Mucosa of stomach (tissue), 1 donor: Measurements from ENCODE around the gene PAK1IP1.
"Not testable (repeated sequence)": the region's sequence is repeated elsewhere in the genome, so short reads cannot be mapped to it uniquely, and the experiment has no call there.

Experiments used
- H3K27me3 ChIP-seq: one replicate; pipeline ENCODE4 v1.7.0; 2013; ENCODE audit warnings: mild to moderate bottlenecking, low read length; ENCODE audit not compliant: control insufficient read depth, insufficient read depth
- H3K36me3 ChIP-seq: one replicate; pipeline ENCODE4 v1.7.0; 2013; ENCODE audit warnings: low read length; ENCODE audit not compliant: control insufficient read depth, insufficient read depth
- H3K4me1 ChIP-seq: one replicate; pipeline ENCODE4 v1.7.0; 2013; ENCODE audit warnings: mild to moderate bottlenecking, low read length; ENCODE audit not compliant: control insufficient read depth, insufficient read depth
- H3K4me3 ChIP-seq: one replicate; pipeline ENCODE4 v1.7.0; 2013; ENCODE audit warnings: low read length
- H3K9ac ChIP-seq: one replicate; pipeline ENCODE4 v1.7.0; 2013; ENCODE audit warnings: mild to moderate bottlenecking, low read length, moderate library complexity
- H3K9me3 ChIP-seq: one replicate; pipeline ENCODE4 v1.7.0; 2013; ENCODE audit warnings: mild to moderate bottlenecking, low read length, moderate library complexity; ENCODE audit not compliant: control insufficient read depth
- donor health status: Pancreatic carcinoma.

Gene PAK1IP1

DNA sequence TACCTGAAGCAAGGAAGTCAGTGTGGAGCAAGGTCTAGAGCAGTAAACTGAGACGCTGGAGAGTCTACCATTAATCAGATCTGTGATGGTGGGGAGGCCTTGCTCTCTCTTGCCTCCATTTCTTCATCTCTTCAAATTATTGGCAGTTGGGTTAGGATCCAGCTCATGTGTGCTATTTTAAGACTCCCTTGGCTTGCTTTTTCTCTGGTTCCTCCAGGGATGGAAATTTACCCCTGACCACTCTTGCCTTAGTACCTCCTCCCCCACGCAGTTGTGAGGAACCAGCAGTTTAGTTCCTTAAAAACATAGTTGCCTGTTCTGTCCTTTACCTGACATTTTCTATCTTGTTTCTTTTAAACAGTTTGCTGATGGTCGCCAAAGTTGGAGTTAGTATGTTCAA, 35.5 kb downstream of the PAK1IP1 start:
- Histone ChIP-seq H3K36me3 (no peaks in the 10 kb centered on the region), H3K4me1 (no peaks in the 10 kb centered on the region), H3K27me3 (no peaks in the 10 kb centered on the region), H3K9ac (no peak overlapping the region), H3K9me3 (no peaks in the 10 kb centered on the region), H3K4me3 (no peak overlapping the region)

DNA sequence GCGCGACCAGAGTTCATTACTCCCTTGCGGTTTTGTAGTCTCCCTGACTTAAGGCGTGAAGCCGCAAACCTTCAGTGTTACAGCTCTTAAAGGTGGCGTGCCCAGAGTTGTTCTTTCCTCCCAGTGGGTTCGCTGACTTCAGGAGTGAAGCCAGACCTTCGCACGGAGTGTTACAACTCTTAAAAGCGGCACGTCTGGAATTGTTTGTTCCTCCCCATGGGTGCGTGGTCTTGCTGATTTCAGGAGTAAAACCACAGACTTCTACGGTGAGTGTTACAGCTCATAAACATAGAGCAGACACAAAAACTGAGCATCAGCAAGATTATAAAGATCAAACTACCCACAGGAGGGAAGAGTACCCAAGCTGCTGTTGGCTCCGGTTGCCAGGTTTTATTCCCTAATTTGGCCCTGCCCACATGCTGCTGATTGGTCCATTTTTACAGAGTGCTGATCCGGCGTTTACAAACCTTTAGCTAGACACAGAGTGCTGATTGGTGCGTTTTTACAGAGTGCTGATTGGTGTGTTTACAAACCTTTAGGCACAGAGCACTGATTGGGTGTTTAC, 38.5 kb downstream of the PAK1IP1 start:
- no peak overlapping the region for H3K9ac ChIP-seq
- no peaks in the 10 kb centered on the region for H3K27me3 ChIP-seq
- H3K9me3 ChIP-seq, result no peaks in the 10 kb centered on the region
- H3K4me1 ChIP-seq, result no peaks in the 10 kb centered on the region
- H3K4me3 ChIP-seq, result no peak overlapping the region
- H3K36me3 ChIP-seq, result no peaks in the 10 kb centered on the region

DNA sequence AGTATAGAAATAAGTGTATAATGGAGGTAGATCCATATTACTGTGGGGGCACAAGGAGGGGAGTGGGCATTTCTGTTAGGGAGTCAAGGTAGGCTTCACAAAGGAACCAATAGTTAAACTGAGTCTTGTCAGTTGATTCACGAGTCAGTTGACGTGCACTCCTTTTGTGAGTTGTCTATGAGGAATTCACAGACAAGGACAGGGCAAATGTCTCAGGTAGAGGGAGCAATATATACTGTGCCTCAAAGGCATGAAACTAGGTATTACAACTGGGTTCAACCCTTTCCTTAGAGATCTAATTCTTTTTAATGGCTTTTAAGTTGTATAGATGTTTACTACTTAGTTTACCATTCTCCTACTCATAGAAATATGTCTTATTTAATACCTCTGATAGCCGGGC, 39.1 kb downstream of the PAK1IP1 start:
- Histone ChIP-seq H3K4me1 (no peaks in the 10 kb centered on the region), H3K36me3 (no peaks in the 10 kb centered on the region), H3K9me3 (no peaks in the 10 kb centered on the region), H3K9ac (no peak overlapping the region), H3K4me3 (no peak overlapping the region), H3K27me3 (no peaks in the 10 kb centered on the region)

DNA sequence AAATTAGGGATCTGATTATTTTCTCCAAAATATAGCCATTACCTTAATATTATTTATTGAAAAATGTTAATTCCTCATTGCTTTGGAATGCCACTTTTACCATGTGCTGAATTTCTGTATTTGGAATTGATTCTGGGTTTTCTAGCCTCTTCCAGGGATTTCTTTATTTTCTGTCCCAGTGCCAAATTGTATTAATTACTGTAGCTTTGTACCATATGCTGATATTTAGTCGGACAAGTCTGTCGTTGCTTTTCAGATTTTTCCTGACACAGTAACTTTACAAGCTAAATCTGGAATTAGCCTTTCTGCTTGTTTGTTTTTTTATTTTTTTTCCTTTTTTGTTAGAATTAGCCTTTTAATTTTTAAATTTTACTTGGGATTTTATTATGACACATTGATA, 42.0 kb downstream of the PAK1IP1 start:
- no peaks in the 10 kb centered on the region for H3K4me1 ChIP-seq
- H3K9ac ChIP-seq, result no peak overlapping the region
- no peaks in the 10 kb centered on the region for H3K9me3 ChIP-seq
- H3K27me3 ChIP-seq, result no peaks in the 10 kb centered on the region
- no peak overlapping the region for H3K4me3 ChIP-seq
- no peaks in the 10 kb centered on the region for H3K36me3 ChIP-seq

DNA sequence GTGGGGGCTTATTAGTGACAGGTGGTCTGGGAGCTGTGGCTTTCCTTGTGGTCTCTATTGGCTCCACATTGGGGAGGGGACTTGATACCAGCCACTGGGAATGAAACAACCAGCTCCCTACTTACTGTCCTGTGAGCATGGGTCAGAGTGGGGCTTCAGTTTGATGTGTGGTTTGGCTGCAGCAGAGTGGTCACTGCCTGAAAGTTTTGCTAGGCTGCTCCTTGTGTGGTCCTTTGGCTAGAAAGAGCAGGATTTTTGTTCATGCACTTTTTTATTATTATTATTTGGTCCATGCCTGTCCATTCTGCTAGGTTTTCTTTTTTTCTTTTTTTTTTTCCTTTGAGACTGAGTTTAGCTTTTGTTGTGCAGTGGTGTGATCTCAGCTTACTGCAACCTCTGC, 45.3 kb downstream of the PAK1IP1 start:
- Histone ChIP-seq H3K36me3 (no peaks in the 10 kb centered on the region), H3K27me3 (no peaks in the 10 kb centered on the region), H3K4me3 (no peak overlapping the region), H3K9me3 (no peaks in the 10 kb centered on the region), H3K4me1 (no peaks in the 10 kb centered on the region), H3K9ac (no peak overlapping the region)

DNA sequence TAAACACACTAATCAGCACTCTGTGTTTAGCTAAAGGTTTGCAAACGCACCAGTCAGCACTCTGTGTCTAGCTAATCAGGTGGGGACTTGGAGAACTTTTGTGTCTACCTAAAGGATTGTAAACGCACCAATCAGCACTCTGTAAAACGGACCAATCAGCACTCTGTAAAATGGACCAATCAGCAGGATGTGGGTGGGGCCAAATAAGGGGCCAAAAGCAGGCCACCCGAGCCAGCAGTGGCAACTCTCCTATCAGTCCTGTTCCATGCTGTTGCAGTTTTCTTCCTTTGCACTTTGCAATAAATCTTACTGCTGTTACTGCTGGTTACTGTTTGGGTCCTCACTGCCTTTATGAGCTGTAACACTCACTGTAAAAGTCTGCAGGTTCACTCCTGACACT, 46.9 kb downstream of the PAK1IP1 start:
- not testable (repeated sequence) for H3K9ac ChIP-seq, H3K4me1 ChIP-seq, H3K9me3 ChIP-seq, H3K4me3 ChIP-seq, H3K27me3 ChIP-seq, H3K36me3 ChIP-seq

DNA sequence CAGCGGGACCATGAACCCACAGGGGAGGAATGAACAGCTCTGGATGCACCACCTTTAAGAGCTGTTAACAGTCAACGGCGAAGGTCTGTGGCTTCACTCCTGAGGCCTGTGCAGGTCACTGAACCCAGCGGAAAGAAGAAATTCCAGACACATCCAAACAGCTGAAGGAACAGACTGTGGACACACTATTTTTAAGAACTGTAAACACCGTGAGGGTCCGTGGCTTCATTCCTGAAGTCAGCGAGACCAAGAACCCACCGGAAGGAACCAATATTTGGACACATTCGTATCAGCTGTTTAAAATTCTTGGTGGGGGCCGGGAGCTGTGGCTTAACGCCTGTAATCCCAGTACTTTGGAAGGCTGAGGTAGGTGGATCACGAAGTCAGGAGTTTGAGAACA, 47.5 kb downstream of the PAK1IP1 start:
- H3K27me3 ChIP-seq, result no peaks in the 10 kb centered on the region
- H3K4me1 ChIP-seq, result peaks cover 7% of the 10 kb centered on the region
- no peaks in the 10 kb centered on the region for H3K36me3 ChIP-seq
- no peak overlapping the region for H3K9ac ChIP-seq
- no peaks in the 10 kb centered on the region for H3K9me3 ChIP-seq
- no peak overlapping the region for H3K4me3 ChIP-seq

DNA sequence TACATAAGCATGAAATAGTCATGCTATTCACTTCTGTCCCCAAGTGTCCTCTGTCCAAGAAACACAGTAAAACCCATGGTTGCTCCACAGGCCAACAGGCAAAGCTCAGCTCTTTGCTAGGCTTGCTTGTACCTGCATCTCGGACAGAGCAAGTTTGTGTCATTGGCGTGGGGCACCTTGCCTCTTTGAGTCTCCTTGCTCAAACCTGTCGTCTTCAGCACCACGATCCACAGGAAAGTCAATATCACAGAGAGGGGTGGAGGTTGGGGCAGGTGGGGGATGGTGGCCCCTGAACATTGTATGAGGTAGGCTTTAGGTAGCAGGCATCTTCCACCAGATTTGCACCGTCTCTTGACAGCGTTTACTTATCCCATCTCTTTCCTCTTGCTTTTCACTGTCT, 48.7 kb downstream of the PAK1IP1 start:
- Histone ChIP-seq H3K27me3 (no peaks in the 10 kb centered on the region), H3K4me1 (peaks cover 10% of the 10 kb centered on the region), H3K9ac (no peak overlapping the region), H3K9me3 (no peaks in the 10 kb centered on the region), H3K4me3 (no peak overlapping the region), H3K36me3 (no peaks in the 10 kb centered on the region)

DNA sequence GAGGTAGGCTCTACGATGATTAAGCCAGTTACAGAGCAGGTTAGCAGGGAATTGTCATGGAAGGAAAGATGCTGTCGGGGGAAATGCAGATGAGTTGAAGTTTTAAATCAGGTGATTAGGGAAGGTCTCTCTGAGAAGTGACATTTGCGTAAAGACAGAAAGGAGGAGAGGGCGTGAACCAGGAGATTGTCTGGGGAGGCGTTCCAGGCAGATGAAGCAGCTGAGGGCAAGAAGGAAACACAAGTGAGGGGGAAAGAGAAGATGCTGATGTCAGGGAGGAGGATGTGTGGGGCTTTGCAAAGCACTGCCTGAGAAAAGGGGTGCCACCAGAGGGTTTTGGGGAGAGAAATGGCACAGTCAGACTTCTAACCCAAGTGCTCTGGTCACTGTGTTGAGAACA, 50.3 kb downstream of the PAK1IP1 start:
- H3K36me3 ChIP-seq, result no peaks in the 10 kb centered on the region
- H3K27me3 ChIP-seq, result no peaks in the 10 kb centered on the region
- no peak overlapping the region for H3K9ac ChIP-seq
- no peak overlapping the region for H3K4me3 ChIP-seq
- no peaks in the 10 kb centered on the region for H3K9me3 ChIP-seq
- H3K4me1 ChIP-seq, result peaks cover 24% of the 10 kb centered on the region

DNA sequence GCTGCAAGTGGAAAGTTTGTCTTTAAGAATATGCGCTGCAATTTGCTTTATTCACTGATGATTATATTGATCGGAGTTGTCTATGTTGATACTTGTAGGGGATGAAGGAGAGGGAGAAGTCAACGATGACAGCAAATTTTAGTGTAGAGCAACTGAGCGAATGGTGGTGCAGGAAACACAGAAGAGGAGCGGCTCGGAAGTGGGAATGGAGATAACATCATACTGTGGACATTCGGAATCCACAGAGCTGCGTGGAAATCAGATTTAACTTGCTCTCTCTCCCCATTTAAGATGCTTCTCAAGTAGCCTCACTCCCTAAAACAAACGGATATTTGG, 52.1 kb downstream of the PAK1IP1 start:
- H3K36me3 ChIP-seq, result no peaks in the 10 kb centered on the region
- H3K9ac ChIP-seq, result peak overlapping the region; percentile 66
- peaks cover 24% of the 10 kb centered on the region for H3K4me1 ChIP-seq
- H3K4me3 ChIP-seq, result peak overlapping the region; percentile 48
- H3K27me3 ChIP-seq, result no peaks in the 10 kb centered on the region
- H3K9me3 ChIP-seq, result no peaks in the 10 kb centered on the region

DNA sequence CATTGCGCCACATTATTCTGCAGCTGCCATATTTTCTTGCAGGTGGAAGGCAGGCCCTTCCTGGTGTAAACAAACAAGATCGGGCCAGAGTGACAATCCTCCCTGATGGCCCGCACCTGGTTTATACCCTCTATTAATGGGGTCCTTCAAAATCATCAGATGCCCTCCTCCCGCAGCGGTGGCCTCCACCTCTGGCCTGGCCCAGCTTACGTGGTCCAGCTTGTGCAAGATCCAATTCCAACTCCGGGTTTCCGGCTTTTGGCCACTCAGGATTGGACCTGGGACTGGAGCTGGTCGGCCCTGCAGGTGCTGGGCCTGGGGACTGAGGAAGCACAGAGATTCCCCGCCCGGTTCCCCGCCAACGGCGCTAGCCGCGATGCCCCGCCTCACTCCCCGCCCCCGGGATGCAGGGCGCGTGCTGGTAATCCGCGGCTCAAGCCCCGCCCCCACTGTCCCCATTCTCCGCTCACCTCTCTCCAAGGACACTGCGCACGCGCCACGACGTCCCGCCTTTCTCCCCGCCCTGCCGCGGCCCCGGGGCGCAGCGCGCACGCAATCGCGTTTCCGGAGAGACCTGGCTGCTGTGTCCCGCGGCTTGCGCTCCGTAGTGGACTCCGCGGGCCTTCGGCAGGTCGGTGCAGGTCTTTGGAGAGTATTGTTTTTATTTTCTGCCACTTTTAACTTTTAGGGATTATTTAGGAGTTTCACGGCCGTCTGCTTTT, 52.6 kb downstream of the PAK1IP1 start, which contains the start of gene TMEM14B:
TMEM14B (plus strand) TSS at position 555 of the 722 bp plus-strand sequence. CDS start 1,441 bp downstream, outside the sequence.
- H3K4me1 ChIP-seq, result peaks cover 24% of the 10 kb centered on the region
- H3K27me3 ChIP-seq, result no peaks in the 10 kb centered on the region

DNA sequence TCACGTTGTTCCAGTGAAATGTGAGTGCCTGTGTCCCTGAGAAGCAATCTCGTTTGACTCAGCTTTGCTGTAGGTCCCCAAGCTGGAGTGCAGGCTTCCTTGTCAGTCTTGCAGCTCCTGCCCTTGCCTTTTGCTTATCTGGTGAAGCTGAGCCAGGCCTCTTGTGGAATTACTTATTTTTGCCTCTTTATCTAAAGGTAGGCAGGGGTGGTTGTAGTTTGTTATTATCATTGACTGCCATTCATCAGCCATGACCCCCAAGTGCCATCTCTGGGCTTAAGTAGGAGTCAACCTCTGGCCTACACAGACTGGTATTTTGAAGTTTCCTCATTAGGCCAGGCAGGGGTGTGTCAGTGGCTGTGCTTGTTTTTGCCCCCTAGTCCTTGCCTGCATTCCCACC, 55.0 kb downstream of the PAK1IP1 start:
- Histone ChIP-seq H3K4me1 (peaks cover 24% of the 10 kb centered on the region), H3K9me3 (no peaks in the 10 kb centered on the region), H3K9ac (no peak overlapping the region), H3K4me3 (no peak overlapping the region), H3K36me3 (no peaks in the 10 kb centered on the region), H3K27me3 (no peaks in the 10 kb centered on the region)

More for the DNA sequence above, 52.6 kb downstream of the PAK1IP1 start, which contains the start of gene TMEM14B:
- H3K9ac ChIP-seq, result peak within 1 kb of the TSS; percentile 92
- H3K4me3 ChIP-seq, result peak within 1 kb of the TSS; percentile 48
- no peaks in the 10 kb centered on the region for H3K9me3 ChIP-seq
- no peaks in the 10 kb centered on the region for H3K36me3 ChIP-seq
